HG03575 (cell line): ENCODE results near the gene SHISA2.

Source experiments
- ATAC-seq: cut with Tn5 transposase; IDR thresholded peaks from one replicate; pipeline ENCODE4 v1.9.1; 2021; ENCODE audit not compliant: unreplicated experiment, insufficient number of reproducible peaks, low FRiP score; ENCODE audit errors: extremely low read depth

Gene SHISA2

GRCh38 chr13:26021516-26021915 lies 30.3 kb downstream of the SHISA2 start:
- no peak for ATAC-seq

- no peak for ATAC-seq
Observed at GRCh38 chr13:26020891-26021290, 30.9 kb downstream of the SHISA2 start.

GRCh38 chr13:26019881-26020870 lies 31.6 kb downstream of the SHISA2 start:
- no peak for ATAC-seq

- ATAC-seq, result no peak
Observed at GRCh38 chr13:26019251-26019650, 32.6 kb downstream of the SHISA2 start.

GRCh38 chr13:26017932-26018665 lies 33.7 kb downstream of the SHISA2 start:
- no peak for ATAC-seq

- ATAC-seq, result no peak
Observed at GRCh38 chr13:26017196-26017921, 34.5 kb downstream of the SHISA2 start.

- ATAC-seq, result no peak
Observed at GRCh38 chr13:26016189-26016588, 35.6 kb downstream of the SHISA2 start.

GRCh38 chr13:26015271-26016125 lies 36.3 kb downstream of the SHISA2 start:
- no peak for ATAC-seq

GRCh38 chr13:26012995-26013394 lies 38.8 kb downstream of the SHISA2 start:
- ATAC-seq, result no peak

GRCh38 chr13:26011996-26012821 lies 39.6 kb downstream of the SHISA2 start:
- ATAC-seq, result no peak

GRCh38 chr13:26011208-26011573 lies 40.6 kb downstream of the SHISA2 start:
- ATAC-seq, result no peak

GRCh38 chr13:26010487-26011207 lies 41.2 kb downstream of the SHISA2 start:
- ATAC-seq, result no peak

- ATAC-seq, result no peak
Observed at GRCh38 chr13:26007261-26008125, 44.3 kb downstream of the SHISA2 start.
